Smooth muscle cell (in vitro differentiated cells): ENCODE measurements around the gene MALT1. TPM values are rescaled to one million over a fixed set of nuclear protein-coding genes. Genes with fewer than 3 reads are reported as not detected.
A peak's percentile ranks its signal among the peaks of the same experiment; 100 is the strongest.

Experiments used
- DNase-seq: peaks from one replicate; lab custom pipeline; 2025; ENCODE audit not compliant: unreplicated experiment; lab: John Stamatoyannopoulos, UW
- H2AFZ ChIP-seq: fragments of 200-600 bp; sonication (generic); 2 replicates; pipeline ENCODE4 v1.6.0; 2016; ENCODE audit warnings: antibody characterized with exemption, low read depth, mild to moderate bottlenecking
- H3F3A ChIP-seq: fragments of 200-600 bp; sonication (generic); 2 replicates; pipeline ENCODE4 v1.6.0; 2017; ENCODE audit warnings: antibody characterized with exemption, low read depth
- H3K27ac ChIP-seq: fragments of 200-600 bp; sonication (generic); 2 replicates; pipeline ENCODE4 v1.5.1; 2016; ENCODE audit warnings: low read depth, mild to moderate bottlenecking
- H3K27me3 ChIP-seq: fragments of 200-600 bp; sonication (generic); 2 replicates; pipeline ENCODE4 v1.6.1; 2016; ENCODE audit warnings: low read depth, mild to moderate bottlenecking
- H3K36me3 ChIP-seq: fragments of 200-600 bp; sonication (generic); 2 replicates; pipeline ENCODE4 v1.5.1; 2016; ENCODE audit warnings: low read depth
- H3K4me1 ChIP-seq: fragments of 200-600 bp; sonication (generic); 2 replicates; pipeline ENCODE4 v1.5.1; 2016; ENCODE audit warnings: low read depth
- H3K4me2 ChIP-seq: fragments of 200-600 bp; sonication (generic); 2 replicates; pipeline ENCODE4 v1.6.0; 2016; ENCODE audit warnings: mild to moderate bottlenecking
- H3K4me3 ChIP-seq: fragments of 200-600 bp; sonication (generic); 2 replicates; pipeline ENCODE4 v1.5.1; 2016; ENCODE audit warnings: mild to moderate bottlenecking
- H3K79me2 ChIP-seq: fragments of 200-600 bp; sonication (generic); 2 replicates; pipeline ENCODE4 v1.6.0; 2016; ENCODE audit warnings: low read depth, mild to moderate bottlenecking
- H3K9ac ChIP-seq: fragments of 200-600 bp; sonication (generic); 2 replicates; pipeline ENCODE4 v1.6.0; 2016; ENCODE audit warnings: low read depth
- H3K9me3 ChIP-seq: fragments of 200-600 bp; sonication (generic); replicated peaks from 2 replicates; pipeline ENCODE4 v1.5.1; 2016; ENCODE audit warnings: low read depth
- H4K20me1 ChIP-seq: fragments of 200-600 bp; sonication (generic); 2 replicates; pipeline ENCODE4 v1.6.0; 2016; ENCODE audit warnings: low read depth
- CTCF ChIP-seq: fragments of 200-600 bp; sonication (generic); IDR thresholded peaks from 2 replicates; pipeline ENCODE4 v1.5.1; 2017; ENCODE audit warnings: borderline replicate concordance, mild to moderate bottlenecking, antibody characterized with exemption; ENCODE audit not compliant: insufficient read depth, poor library complexity, severe bottlenecking
- WGBS: methylation state at CpG from one replicate; pipeline ENCODE4 v1.1.7; 2016; ENCODE audit warnings: low lambda C conversion rate; 5-methylcytosine and 5-hydroxymethylcytosine counted together
- polyA plus RNA-seq: library from polyadenylated mRNA; unstranded; fragments of >200 nt; fragmentation: Nextera tagmentation; extraction: Ambion mirVana; gene quantifications from 2 replicates; pipeline ENCODE4 v1.2.1, GENCODE V29; 2016
- total RNA-seq: library from RNA; depleted of rRNA; stranded (reverse); fragments of >200 nt; gene quantifications from 2 replicates; pipeline ENCODE4 v1.2.3, GENCODE V29; 2014

MALT1 gene
- total and polyA plus RNA-seq, 2 experiments from 2014 or later: 12.4 to 42.2 TPM

GRCh38 chr18:58714259-58714658, 43.0 kb downstream of the MALT1 start:
- no peak overlapping the region for H3K4me3 ChIP-seq
- H3F3A ChIP-seq: no peaks in the 10 kb centered on the region
- no peak overlapping the region for H3K4me2 ChIP-seq
- peaks cover 13% of the 10 kb centered on the region for H4K20me1 ChIP-seq
- no peak overlapping the region for H3K9ac ChIP-seq
- H3K36me3 ChIP-seq: peaks cover 16% of the 10 kb centered on the region
- H3K4me1 ChIP-seq: no peaks in the 10 kb centered on the region
- H3K9me3 ChIP-seq: no peaks in the 10 kb centered on the region
- no peak overlapping the region for H3K27ac ChIP-seq
- H3K79me2 ChIP-seq: no peaks in the 10 kb centered on the region
- WGBS: 98% methylated on average over 3 of the region's 3 CpGs
- TF ChIP-seq CTCF: no peak
- DNase-seq: no peak
- no peak overlapping the region for H2AFZ ChIP-seq
- no peaks in the 10 kb centered on the region for H3K27me3 ChIP-seq

- no peak overlapping the region for H3K4me3 ChIP-seq
- WGBS: 97% methylated on average over 1 of the region's 1 CpG
These were observed 43.6 kb downstream of the MALT1 start for GRCh38 chr18:58714821-58715220.

DNA sequence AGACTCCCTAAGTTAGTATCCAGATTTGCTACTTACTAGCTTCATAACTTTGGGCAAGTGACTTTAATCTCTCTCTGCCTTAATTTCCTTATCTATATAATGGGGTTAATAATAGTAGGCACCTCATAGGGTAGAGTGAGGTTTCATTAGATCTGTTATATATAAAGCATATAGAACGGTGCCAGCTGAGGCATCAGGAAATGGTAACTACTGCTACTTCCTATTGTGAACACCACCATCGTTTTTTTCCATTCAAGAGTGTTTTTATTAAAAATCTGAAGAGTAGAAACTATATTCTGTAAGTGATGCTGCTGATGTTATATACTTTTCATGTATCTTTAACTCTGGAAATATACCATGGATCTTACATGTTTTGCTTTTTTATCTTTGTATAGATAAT, 44.3 kb downstream of the MALT1 start:
- Histone ChIP-seq H3F3A (no peaks in the 10 kb centered on the region), H3K27me3 (no peaks in the 10 kb centered on the region), H3K4me1 (no peaks in the 10 kb centered on the region), H2AFZ (no peak overlapping the region), H3K36me3 (peaks cover 20% of the 10 kb centered on the region), H3K27ac (peak overlapping the region; percentile 8), H3K4me2 (no peak overlapping the region), H3K79me2 (no peaks in the 10 kb centered on the region), H4K20me1 (peaks cover 9% of the 10 kb centered on the region), H3K9ac (no peak overlapping the region), H3K4me3 (no peak overlapping the region), H3K9me3 (no peaks in the 10 kb centered on the region)
- no peak for TF ChIP-seq CTCF
- 96% methylated on average over 2 of the region's 2 CpGs for WGBS
- DNase-seq: no peak

More at GRCh38 chr18:58714821-58715220, 43.6 kb downstream of the MALT1 start:
- no peak overlapping the region for H3K27ac ChIP-seq
- no peak for DNase-seq
- H2AFZ ChIP-seq: no peak overlapping the region
- H3K9ac ChIP-seq: no peak overlapping the region
- no peak overlapping the region for H3K4me2 ChIP-seq
- H3K36me3 ChIP-seq: peaks cover 16% of the 10 kb centered on the region
- no peaks in the 10 kb centered on the region for H3K79me2 ChIP-seq
- H3K4me1 ChIP-seq: no peaks in the 10 kb centered on the region
- peaks cover 10% of the 10 kb centered on the region for H4K20me1 ChIP-seq
- TF ChIP-seq CTCF: no peak
- H3F3A ChIP-seq: no peaks in the 10 kb centered on the region
- H3K9me3 ChIP-seq: no peaks in the 10 kb centered on the region
- H3K27me3 ChIP-seq: no peaks in the 10 kb centered on the region

DNA sequence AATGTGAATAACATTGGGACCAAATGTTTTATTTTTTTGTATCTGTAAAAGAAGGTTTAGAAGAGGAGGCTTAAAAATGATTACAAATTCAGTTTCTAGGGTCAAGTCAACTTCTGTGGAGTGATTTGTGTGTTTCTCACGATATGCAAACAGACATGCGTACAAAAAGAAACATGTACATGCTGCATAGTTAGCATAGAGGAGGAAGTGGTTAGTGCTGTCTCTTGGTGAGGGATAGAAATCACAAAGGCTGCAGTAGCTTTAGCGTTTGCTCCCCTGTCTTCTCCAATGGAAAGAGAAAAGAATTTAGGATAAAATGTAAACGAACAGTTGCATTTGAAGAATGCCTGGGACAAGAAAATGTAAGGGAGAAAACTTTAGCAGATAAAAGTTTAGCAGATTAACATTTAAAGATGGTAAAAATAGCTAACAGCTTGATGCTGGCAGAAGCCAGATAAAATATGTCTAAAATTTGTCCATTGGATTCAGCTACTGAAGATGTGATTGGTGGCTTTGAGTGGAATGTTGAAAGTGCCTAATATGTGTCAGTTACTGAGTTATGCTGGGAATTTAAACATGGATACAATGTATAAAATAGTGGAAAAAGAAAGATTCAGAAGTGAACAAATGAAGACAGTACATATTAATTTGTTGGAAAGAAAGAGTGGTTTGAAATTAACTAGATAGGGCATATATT, 44.9 kb downstream of the MALT1 start:
- no peaks in the 10 kb centered on the region for H3F3A ChIP-seq
- no peaks in the 10 kb centered on the region for H3K4me1 ChIP-seq
- no peaks in the 10 kb centered on the region for H3K79me2 ChIP-seq
- H3K9me3 ChIP-seq: no peaks in the 10 kb centered on the region
- no peaks in the 10 kb centered on the region for H3K27me3 ChIP-seq
- no peak overlapping the region for H3K4me2 ChIP-seq
- no peak for TF ChIP-seq CTCF
- whole genome bisulfite sequencing: 71% methylated on average over 4 of the region's 4 CpGs
- H3K4me3 ChIP-seq: no peak overlapping the region
- DNase-seq: no peak
- H3K36me3 ChIP-seq: peaks cover 22% of the 10 kb centered on the region
- no peak overlapping the region for H2AFZ ChIP-seq
- peak overlapping the region; percentile 8 for H3K27ac ChIP-seq
- H4K20me1 ChIP-seq: peaks cover 4% of the 10 kb centered on the region
- H3K9ac ChIP-seq: no peak overlapping the region
